ENCODE results near the gene PRKCH.

DNA sequence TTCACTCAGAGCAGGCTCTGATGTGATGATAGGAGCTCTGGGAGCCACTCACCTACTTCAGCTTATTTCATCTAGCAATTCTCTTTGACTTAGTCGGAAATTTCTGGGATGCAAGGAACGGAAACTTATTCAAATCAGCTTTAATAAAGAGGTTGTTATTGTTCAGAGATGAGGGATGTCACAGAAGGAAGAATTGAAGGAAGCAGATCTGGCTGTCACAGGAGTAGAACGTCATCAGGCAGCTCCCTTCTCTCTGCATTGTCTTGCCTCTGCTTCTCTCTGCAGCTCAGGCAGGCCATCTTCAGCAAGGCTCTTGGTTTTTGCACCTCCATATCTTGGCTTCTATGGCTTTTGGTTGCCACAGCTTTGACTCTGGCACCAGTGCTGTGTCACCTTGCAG lies 32.7 kb upstream of the PRKCH start:
- TF ChIP-seq POLR2AphosphoS5 (IDR thresholded peaks at IDR 0.05), result no peak
- TF ChIP-seq EP300 (IDR thresholded peaks at IDR 0.05), result no peak
- TF ChIP-seq, protein P1, sequence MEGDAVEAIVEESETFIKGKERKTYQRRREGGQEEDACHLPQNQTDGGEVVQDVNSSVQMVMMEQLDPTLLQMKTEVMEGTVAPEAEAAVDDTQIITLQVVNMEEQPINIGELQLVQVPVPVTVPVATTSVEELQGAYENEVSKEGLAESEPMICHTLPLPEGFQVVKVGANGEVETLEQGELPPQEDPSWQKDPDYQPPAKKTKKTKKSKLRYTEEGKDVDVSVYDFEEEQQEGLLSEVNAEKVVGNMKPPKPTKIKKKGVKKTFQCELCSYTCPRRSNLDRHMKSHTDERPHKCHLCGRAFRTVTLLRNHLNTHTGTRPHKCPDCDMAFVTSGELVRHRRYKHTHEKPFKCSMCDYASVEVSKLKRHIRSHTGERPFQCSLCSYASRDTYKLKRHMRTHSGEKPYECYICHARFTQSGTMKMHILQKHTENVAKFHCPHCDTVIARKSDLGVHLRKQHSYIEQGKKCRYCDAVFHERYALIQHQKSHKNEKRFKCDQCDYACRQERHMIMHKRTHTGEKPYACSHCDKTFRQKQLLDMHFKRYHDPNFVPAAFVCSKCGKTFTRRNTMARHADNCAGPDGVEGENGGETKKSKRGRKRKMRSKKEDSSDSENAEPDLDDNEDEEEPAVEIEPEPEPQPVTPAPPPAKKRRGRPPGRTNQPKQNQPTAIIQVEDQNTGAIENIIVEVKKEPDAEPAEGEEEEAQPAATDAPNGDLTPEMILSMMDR (IDR thresholded peaks at IDR 0.05), result no peak
